Measurements from ENCODE around the gene OVOL1. TPM values are rescaled to one million over a fixed set of nuclear protein-coding genes. Genes with fewer than 3 reads are reported as not detected.

The OVOL1 gene
- total RNA-seq, 1 donor from 2014 or later, result 2.7 TPM

- H3K9me3 ChIP-seq, result no peaks in the 10 kb centered on the region
- no peak for DNase-seq
- no peak overlapping the region for H3K4me3 ChIP-seq
- H3K4me1 ChIP-seq, result no peaks in the 10 kb centered on the region
- no peak for ATAC-seq
- no peaks in the 10 kb centered on the region for H3K36me3 ChIP-seq
- H3K27ac ChIP-seq, result no peak overlapping the region
- intact Hi-C loops (cut with DNase I), result no loop called here
- TF ChIP-seq CTCF (IDR thresholded peaks at IDR 0.05), result no peak
- peaks cover 11% of the 10 kb centered on the region for H3K27me3 ChIP-seq
Measured at GRCh38 chr11:65797711-65798110, 10.8 kb downstream of the OVOL1 start.

GRCh38 chr11:65798882-65799281 lies 12.0 kb downstream of the OVOL1 start:
- peaks cover 20% of the 10 kb centered on the region for H3K27me3 ChIP-seq
- TF ChIP-seq CTCF (IDR thresholded peaks at IDR 0.05), result no peak
- H3K27ac ChIP-seq, result no peak overlapping the region
- ATAC-seq (no peak), DNase-seq (no peak)
- H3K4me1 ChIP-seq, result no peaks in the 10 kb centered on the region
- intact Hi-C loops (cut with DNase I), result no loop called here
- no peaks in the 10 kb centered on the region for H3K36me3 ChIP-seq
- H3K4me3 ChIP-seq, result no peak overlapping the region
- no peaks in the 10 kb centered on the region for H3K9me3 ChIP-seq

GRCh38 chr11:65801153-65801987 lies 14.5 kb downstream of the OVOL1 start:
- TF ChIP-seq CTCF (IDR thresholded peaks at IDR 0.05), result no peak
- Histone ChIP-seq H3K9me3 (no peaks in the 10 kb centered on the region), H3K27me3 (peaks cover 24% of the 10 kb centered on the region), H3K36me3 (no peaks in the 10 kb centered on the region), H3K4me3 (no peak overlapping the region), H3K4me1 (no peaks in the 10 kb centered on the region), H3K27ac (no peak overlapping the region)
- intact Hi-C loops (cut with DNase I), result no loop called here
- DNase-seq, result no peak
- ATAC-seq, result no peak

GRCh38 chr11:65802841-65803240 lies 16.0 kb downstream of the OVOL1 start:
- Histone ChIP-seq H3K36me3 (no peaks in the 10 kb centered on the region), H3K4me1 (no peaks in the 10 kb centered on the region), H3K27ac (no peak overlapping the region), H3K9me3 (no peaks in the 10 kb centered on the region), H3K27me3 (peaks cover 24% of the 10 kb centered on the region), H3K4me3 (no peak overlapping the region)
- no peak for DNase-seq
- TF ChIP-seq CTCF (IDR thresholded peaks at IDR 0.05), result no peak
- intact Hi-C loops (cut with DNase I), result no loop called here
- ATAC-seq, result peak; percentile 29

GRCh38 chr11:65803797-65804492 lies 17.1 kb downstream of the OVOL1 start:
- Histone ChIP-seq H3K27me3 (peaks cover 24% of the 10 kb centered on the region), H3K4me1 (no peaks in the 10 kb centered on the region), H3K36me3 (no peaks in the 10 kb centered on the region), H3K27ac (no peak overlapping the region), H3K4me3 (no peak overlapping the region), H3K9me3 (no peaks in the 10 kb centered on the region)
- peak; percentile 33 for ATAC-seq
- TF ChIP-seq CTCF (IDR thresholded peaks at IDR 0.05), result no peak
- intact Hi-C loops (cut with DNase I), result no loop called here
- DNase-seq, result no peak

All from upper lobe of right lung (tissue), 1 donor.